ENCODE results near the gene SLC31A1.
"Not testable (repeated sequence)": the region's sequence is repeated elsewhere in the genome, so short reads cannot be mapped to it uniquely, and the experiment has no call there.

SLC31A1 gene

GRCh38 chr9:113220467-113221002 lies 809 bp upstream of the SLC31A1 start:
- no peak for DNase-seq (ENCODE audit: low read depth, low spot score)

GRCh38 chr9:113221800-113222481 lies 597 bp downstream of the SLC31A1 start:
- DNase-seq (ENCODE audit: low read depth, low spot score) = no peak

GRCh38 chr9:113222482-113222841 lies 1.1 kb downstream of the SLC31A1 start:
- no peak for DNase-seq (ENCODE audit: low read depth, low spot score)

DNA sequence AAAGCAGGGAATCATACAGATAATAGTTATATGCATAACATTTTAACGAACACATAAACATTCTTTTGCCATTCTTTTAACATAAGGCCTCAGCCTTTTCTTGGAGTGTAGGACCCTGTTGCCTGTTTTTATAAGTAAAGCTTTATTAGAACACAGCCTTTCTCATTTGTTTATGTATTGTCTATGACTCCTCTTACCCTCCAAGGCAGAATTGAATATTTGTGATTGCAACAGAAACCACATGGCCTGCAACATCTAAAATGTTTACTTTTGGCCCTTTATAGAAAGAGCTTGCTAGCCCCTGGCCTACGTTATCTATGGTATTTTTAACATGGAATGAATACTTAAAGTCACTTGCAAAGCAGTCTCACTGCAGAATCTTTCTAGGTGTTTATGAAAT lies 2.6 kb downstream of the SLC31A1 start:
- DNase-seq (ENCODE audit: low read depth, low spot score) = no peak

GRCh38 chr9:113227436-113227835 lies 6.1 kb downstream of the SLC31A1 start:
- no peak for DNase-seq (ENCODE audit: low read depth, low spot score)

DNA sequence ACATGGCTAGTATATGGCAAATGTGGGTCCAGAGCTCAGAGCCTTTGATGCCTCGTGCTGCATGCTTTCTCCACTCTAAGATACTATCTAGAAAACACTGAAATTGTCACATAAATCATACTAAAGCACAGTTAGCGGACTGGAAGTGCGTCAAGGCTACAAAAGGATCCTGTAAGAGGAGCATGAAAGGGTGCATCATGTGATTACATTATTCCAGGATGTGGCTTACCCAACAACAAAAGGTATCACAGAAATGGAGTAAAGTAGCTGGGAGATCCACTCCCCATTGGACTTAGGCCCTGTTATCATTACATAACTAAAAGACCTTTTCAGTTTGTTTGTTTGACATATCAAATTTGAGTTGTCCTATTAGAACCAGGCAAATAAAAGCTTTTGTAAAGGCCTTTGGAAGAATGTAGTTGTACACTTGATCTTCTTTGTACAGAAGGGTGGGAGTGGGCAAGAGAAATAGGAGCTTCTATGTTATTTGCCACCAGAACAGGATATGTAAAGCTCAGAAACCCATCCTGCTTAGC lies 6.9 kb downstream of the SLC31A1 start:
- no peak for DNase-seq (ENCODE audit: low read depth, low spot score)

GRCh38 chr9:113231701-113232100 lies 10.4 kb downstream of the SLC31A1 start:
- DNase-seq (ENCODE audit: low read depth, low spot score) = no peak

DNA sequence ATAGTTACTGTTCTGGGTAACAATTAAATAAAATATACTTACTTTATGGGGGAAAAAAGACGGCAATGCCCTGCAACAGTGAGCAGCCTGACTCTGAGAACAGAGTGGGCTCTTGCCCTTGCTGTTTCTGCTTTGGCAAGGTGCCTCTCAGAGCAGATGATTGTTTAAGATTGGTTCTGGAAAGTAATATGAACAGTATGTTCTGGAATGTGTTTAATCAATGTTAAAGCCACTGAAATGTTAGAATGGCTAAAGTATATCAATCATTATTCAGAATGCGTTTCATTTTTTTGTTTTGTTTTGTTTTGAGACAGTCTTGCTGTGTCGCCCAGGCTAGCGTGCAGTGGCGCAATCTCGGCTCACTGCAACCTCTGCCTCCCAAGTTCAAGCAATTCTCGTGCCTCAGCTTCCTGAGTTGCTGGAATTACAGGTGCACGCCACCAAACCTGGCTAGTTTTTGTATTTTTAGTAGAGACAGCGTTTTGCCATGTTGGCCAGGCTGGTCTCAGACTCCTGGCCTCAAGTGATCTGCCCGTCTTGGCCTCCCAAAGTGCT lies 14.4 kb downstream of the SLC31A1 start:
- not testable (repeated sequence) for DNase-seq (ENCODE audit: low read depth, low spot score)

DNA sequence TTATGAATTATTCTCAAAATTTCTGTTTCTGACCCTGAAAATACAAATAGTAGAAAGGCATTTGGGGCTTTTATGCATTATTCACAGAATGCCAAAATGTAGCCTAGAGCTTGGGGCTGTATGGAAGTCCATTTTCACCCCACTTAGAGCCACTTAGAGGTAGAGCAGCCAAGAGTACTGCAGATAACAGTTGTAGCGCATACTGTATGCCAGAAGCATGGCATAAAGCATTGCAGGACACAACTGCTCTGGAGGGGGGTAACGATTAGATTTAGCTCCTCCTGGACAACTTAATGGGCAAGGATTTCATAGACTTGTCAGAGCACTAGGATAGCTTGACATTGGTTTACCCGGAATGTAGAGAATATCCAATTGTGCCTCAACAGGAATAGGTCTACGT lies 15.7 kb downstream of the SLC31A1 start:
- DNase-seq (ENCODE audit: low read depth, low spot score) = no peak

DNA sequence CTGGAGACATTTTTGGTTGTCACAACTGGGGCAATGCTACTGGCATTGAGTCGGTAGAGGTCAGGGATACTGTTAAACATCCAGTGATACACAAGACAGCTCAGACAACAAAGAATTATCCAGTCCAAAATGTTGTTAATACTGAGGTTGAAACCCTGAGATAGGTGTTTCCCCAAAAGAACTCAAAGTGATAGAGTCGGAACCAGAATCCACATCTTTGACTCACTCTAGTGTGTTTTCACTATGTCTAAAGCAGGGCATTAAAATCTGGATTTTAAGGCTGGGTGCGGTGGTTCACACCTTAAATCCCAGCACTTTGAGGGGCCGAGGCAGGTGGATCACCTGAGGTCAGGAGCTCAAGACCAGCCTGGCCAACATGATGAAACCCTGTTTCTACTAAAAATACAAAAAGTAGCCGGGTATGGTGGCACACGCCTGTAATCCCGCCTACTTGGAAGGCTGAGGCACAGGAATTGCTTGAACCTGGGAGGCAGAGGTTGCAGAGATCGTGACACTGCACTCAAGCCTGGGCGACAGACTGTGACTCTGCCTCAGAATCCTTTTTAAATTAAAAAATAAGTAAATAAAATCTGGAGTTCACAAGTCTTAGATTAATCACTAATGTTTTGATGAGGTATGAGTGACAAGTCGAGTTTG lies 17.0 kb downstream of the SLC31A1 start:
- no peak for DNase-seq (ENCODE audit: low read depth, low spot score)

GRCh38 chr9:113238859-113239232 lies 17.5 kb downstream of the SLC31A1 start:
- DNase-seq (ENCODE audit: low read depth, low spot score) = no peak

DNA sequence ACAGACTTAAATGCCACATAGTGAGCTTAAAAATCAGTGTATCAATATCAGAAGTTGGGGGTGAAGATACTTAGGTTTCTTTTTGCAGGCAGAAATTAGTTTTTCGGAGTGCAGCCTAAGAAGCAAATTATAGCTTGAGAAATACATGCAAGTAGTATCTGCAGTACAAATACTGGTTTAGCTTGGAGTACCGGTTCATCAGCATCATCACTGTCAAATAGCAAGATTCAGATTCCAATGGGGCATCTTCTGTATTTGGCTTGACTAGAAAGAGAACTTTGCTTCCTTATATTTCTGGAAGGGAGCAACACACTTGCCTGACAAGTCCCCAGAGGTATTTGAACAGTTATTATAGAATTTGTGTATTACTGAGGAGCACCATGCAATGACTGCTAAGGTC lies 19.8 kb downstream of the SLC31A1 start:
- DNase-seq (ENCODE audit: low read depth, low spot score) = no peak

GRCh38 chr9:113244556-113244955 lies 23.2 kb downstream of the SLC31A1 start:
- no peak for DNase-seq (ENCODE audit: low read depth, low spot score)

GRCh38 chr9:113245894-113246293 lies 24.6 kb downstream of the SLC31A1 start:
- DNase-seq (ENCODE audit: low read depth, low spot score) = no peak

DNA sequence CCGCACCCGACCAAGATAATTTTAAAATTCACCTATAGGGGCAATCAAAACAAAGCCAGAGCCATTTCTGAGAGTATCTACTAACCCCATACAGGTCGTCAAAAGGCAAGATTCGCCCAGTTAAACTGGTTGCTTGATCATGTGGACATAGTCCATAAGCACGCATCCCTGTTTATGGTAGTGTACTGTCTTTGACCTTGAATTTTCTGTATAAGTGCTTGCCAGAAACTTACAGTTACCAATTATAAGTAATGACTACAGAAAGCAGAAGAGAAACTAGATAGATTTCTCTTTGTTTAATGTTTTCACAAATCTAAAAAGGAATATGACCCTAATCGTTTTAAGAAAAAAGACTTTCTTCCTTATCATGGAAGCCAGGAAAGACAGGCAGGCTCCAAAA lies 25.6 kb downstream of the SLC31A1 start:
- DNase-seq (ENCODE audit: low read depth, low spot score) = no peak

GRCh38 chr9:113247640-113248039 lies 26.3 kb downstream of the SLC31A1 start:
- no peak for DNase-seq (ENCODE audit: low read depth, low spot score)

DNA sequence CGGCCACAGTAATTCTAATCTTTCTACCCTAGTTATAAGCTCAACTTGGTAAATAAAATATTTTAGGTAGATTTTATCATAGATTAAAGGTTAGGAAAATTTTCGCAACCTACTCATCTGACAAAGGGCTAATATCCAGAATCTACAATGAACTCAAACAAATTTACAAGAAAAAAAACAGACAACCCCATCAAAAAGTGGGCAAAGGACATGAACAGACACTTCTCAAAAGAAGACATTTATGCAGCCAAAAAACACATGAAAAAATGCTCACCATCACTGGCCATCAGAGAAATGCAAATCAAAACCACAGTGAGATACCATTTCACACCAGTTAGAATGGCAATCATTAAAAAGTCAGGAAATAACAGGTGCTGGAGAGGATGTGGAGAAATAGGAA lies 28.3 kb downstream of the SLC31A1 start:
- not testable (repeated sequence) for DNase-seq (ENCODE audit: low read depth, low spot score)

- DNase-seq (ENCODE audit: low read depth, low spot score) = no peak
These were observed 29.5 kb downstream of the SLC31A1 start for GRCh38 chr9:113250807-113251206.

- no peak for DNase-seq (ENCODE audit: low read depth, low spot score)
These were observed 33.6 kb downstream of the SLC31A1 start for GRCh38 chr9:113254991-113255390.

GRCh38 chr9:113255438-113255837 lies 34.1 kb downstream of the SLC31A1 start:
- DNase-seq (ENCODE audit: low read depth, low spot score) = no peak

- DNase-seq (ENCODE audit: low read depth, low spot score) = no peak
These were observed 36.5 kb downstream of the SLC31A1 start for GRCh38 chr9:113257863-113258262.

DNA sequence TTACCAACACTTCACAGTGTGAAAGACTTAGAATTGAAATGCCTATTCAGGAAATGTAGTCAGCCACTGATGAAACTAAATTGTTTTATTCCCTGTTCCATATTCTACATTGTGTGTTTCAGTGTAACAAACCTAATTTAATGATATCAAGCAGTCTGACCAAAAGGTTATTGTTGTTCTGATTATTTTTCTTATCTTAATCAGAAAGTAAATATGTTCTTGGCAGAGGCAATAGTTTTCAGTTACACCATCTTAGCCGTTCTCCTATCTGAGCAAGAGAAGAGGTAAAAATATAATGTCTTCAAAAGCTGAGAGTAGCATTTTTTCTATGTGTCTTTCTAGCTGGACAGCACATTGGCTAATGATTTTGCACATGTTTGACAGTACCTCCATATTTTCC lies 36.9 kb downstream of the SLC31A1 start:
- DNase-seq (ENCODE audit: low read depth, low spot score) = no peak
